HEK293 (cell line): ENCODE results near the gene HGS.

Source experiments
- AEBP2 ChIP-seq: fragments of 450-650 bp; formaldehyde crosslinking; IDR thresholded peaks from 2 replicates; pipeline ENCODE4 v1.5.1; 2016; ENCODE audit warnings: missing biosample characterization, missing genetic modification characterization, borderline replicate concordance
- EGR2 ChIP-seq: fragments of 450-650 bp; formaldehyde crosslinking; IDR thresholded peaks from 2 replicates; pipeline ENCODE4 v1.5.1; 2016; ENCODE audit warnings: low read depth, missing biosample characterization, missing genetic modification characterization
- GFI1B ChIP-seq: fragments of 450-650 bp; formaldehyde crosslinking; IDR thresholded peaks from 2 replicates; pipeline ENCODE4 v1.5.1; 2016; ENCODE audit warnings: missing biosample characterization, missing genetic modification characterization
- HOXA7 ChIP-seq: sonication (generic); formaldehyde crosslinking; IDR thresholded peaks from 2 replicates; pipeline ENCODE4 v1.8.1; 2022; ENCODE audit warnings: missing genetic modification reagents, borderline replicate concordance
- HOXC10 ChIP-seq: sonication (generic); formaldehyde crosslinking; IDR thresholded peaks from 2 replicates; pipeline ENCODE4 v1.8.1; 2023; ENCODE audit warnings: mild to moderate bottlenecking, missing genetic modification reagents
- KLF16 ChIP-seq: fragments of 450-650 bp; formaldehyde crosslinking; IDR thresholded peaks from 2 replicates; pipeline ENCODE4 v1.5.1; 2017; ENCODE audit warnings: missing biosample characterization, missing genetic modification characterization
- KLF7 ChIP-seq: fragments of 450-650 bp; formaldehyde crosslinking; IDR thresholded peaks from 2 replicates; pipeline ENCODE4 v1.5.1; 2016; ENCODE audit warnings: missing biosample characterization, missing genetic modification characterization, borderline replicate concordance
- OSR2 ChIP-seq: fragments of 450-650 bp; formaldehyde crosslinking; IDR thresholded peaks from 2 replicates; pipeline ENCODE4 v1.5.1; 2016; ENCODE audit warnings: missing biosample characterization, missing genetic modification characterization
- SP3 ChIP-seq: fragments of 450-650 bp; formaldehyde crosslinking; IDR thresholded peaks from 2 replicates; pipeline ENCODE4 v1.5.1; 2016; ENCODE audit warnings: missing biosample characterization, missing genetic modification characterization
- SP7 ChIP-seq: fragments of 450-650 bp; formaldehyde crosslinking; IDR thresholded peaks from 2 replicates; pipeline ENCODE4 v1.5.1; 2016; ENCODE audit warnings: missing biosample characterization, missing genetic modification characterization
- ZFHX2 ChIP-seq: fragments of 450-650 bp; formaldehyde crosslinking; conservative IDR thresholded peaks from 2 replicates; pipeline ENCODE4 v1.5.1; 2016; ENCODE audit warnings: missing biosample characterization, missing genetic modification characterization
- ZNF280D ChIP-seq: fragments of 450-650 bp; formaldehyde crosslinking; IDR thresholded peaks from 2 replicates; pipeline ENCODE4 v1.5.1; 2016; ENCODE audit warnings: missing biosample characterization, missing genetic modification characterization
- ZNF302 ChIP-seq: fragments of 450-650 bp; formaldehyde crosslinking; IDR thresholded peaks from 2 replicates; pipeline ENCODE4 v1.5.1; 2016; ENCODE audit warnings: missing biosample characterization, missing genetic modification characterization, low read depth
- ZNF423 ChIP-seq: fragments of 450-650 bp; formaldehyde crosslinking; IDR thresholded peaks from 2 replicates; pipeline ENCODE4 v1.5.1; 2016; ENCODE audit warnings: missing biosample characterization, missing genetic modification characterization
- ZNF521 ChIP-seq: fragments of 450-650 bp; formaldehyde crosslinking; IDR thresholded peaks from 2 replicates; pipeline ENCODE4 v1.5.1; 2017; ENCODE audit warnings: missing biosample characterization, mild to moderate bottlenecking, missing genetic modification characterization
- ZNF639 ChIP-seq: fragments of 450-650 bp; formaldehyde crosslinking; IDR thresholded peaks from 2 replicates; pipeline ENCODE4 v1.5.1; 2016; ENCODE audit warnings: missing biosample characterization, missing genetic modification characterization
- ZNF677 ChIP-seq: fragments of 450-650 bp; IDR thresholded peaks from 2 replicates; pipeline ENCODE4 v1.5.0; 2018; ENCODE audit warnings: missing biosample characterization, mild to moderate bottlenecking, missing genetic modification characterization, moderate library complexity
- ZNF837 ChIP-seq: fragments of 450-650 bp; formaldehyde crosslinking; IDR thresholded peaks from 2 replicates; pipeline ENCODE4 v1.5.1; 2016; ENCODE audit warnings: missing biosample characterization, missing genetic modification characterization
- ZNF843 ChIP-seq: fragments of 450-650 bp; formaldehyde crosslinking; IDR thresholded peaks from 2 replicates; pipeline ENCODE4 v1.5.1; 2016; ENCODE audit warnings: missing biosample characterization, missing genetic modification characterization
- ZSCAN23 ChIP-seq: fragments of 450-650 bp; formaldehyde crosslinking; IDR thresholded peaks from 2 replicates; pipeline ENCODE4 v1.5.1; 2016; ENCODE audit warnings: missing biosample characterization, missing genetic modification characterization
- TF ChIP-seq, protein P1 (sequence below): sonication (generic); formaldehyde crosslinking; IDR thresholded peaks from 2 replicates; pipeline ENCODE4 v1.8.1; 2022; ENCODE audit warnings: mild to moderate bottlenecking, moderate library complexity, missing genetic modification reagents
- TF ChIP-seq, protein P2 (sequence below): fragments of 450-650 bp; formaldehyde crosslinking; IDR thresholded peaks from 2 replicates; pipeline ENCODE4 v1.5.1; 2016; ENCODE audit warnings: missing biosample characterization, missing genetic modification characterization
- TF ChIP-seq, protein P3 (sequence below): fragments of 450-650 bp; formaldehyde crosslinking; IDR thresholded peaks from 2 replicates; pipeline ENCODE4 v1.5.1; 2017; ENCODE audit warnings: missing biosample characterization, mild to moderate bottlenecking, missing genetic modification characterization, moderate library complexity
- TF ChIP-seq, protein P4 (sequence below): fragments of 450-650 bp; formaldehyde crosslinking; IDR thresholded peaks from 2 replicates; pipeline ENCODE4 v1.5.1; 2016; ENCODE audit warnings: missing biosample characterization, missing genetic modification characterization

The HGS gene

DNA sequence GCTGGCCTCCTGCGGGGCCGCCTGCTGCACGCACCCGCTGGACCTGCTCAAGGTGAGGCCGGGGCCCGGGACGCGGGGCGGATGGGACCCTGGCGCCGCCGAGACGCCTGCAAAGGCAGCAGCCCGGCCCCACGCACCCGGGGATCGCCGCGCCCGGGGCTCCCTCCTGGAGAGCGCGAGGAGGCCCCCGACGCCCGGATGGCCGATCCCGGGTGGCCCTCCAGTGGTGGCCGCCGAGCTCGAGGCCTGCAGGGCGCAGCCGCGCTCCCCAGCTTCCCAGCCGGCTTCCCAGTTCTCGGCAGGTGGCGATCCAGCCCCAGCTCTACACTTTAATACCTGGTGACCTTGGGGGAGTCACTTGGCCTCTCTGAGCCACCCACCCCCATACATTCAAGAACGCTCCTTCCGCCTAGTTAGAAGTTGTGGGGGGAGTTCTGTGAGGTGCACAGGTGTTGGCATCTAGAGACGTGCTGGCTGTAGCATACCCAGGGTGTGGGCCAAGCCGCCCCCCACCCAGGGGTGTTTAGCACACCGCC lies 28.7 kb downstream of the HGS start (continued):
- TF ChIP-seq, protein P1, sequence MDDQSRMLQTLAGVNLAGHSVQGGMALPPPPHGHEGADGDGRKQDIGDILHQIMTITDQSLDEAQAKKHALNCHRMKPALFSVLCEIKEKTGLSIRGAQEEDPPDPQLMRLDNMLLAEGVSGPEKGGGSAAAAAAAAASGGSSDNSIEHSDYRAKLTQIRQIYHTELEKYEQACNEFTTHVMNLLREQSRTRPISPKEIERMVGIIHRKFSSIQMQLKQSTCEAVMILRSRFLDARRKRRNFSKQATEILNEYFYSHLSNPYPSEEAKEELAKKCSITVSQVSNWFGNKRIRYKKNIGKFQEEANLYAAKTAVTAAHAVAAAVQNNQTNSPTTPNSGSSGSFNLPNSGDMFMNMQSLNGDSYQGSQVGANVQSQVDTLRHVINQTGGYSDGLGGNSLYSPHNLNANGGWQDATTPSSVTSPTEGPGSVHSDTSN (CRISPR knock-in tag): no peak
- no peak; the same call in 1 of the 2 replicates for TF ChIP-seq ZFHX2 (tag by site-specific recombination)
- TF ChIP-seq, protein P2, sequence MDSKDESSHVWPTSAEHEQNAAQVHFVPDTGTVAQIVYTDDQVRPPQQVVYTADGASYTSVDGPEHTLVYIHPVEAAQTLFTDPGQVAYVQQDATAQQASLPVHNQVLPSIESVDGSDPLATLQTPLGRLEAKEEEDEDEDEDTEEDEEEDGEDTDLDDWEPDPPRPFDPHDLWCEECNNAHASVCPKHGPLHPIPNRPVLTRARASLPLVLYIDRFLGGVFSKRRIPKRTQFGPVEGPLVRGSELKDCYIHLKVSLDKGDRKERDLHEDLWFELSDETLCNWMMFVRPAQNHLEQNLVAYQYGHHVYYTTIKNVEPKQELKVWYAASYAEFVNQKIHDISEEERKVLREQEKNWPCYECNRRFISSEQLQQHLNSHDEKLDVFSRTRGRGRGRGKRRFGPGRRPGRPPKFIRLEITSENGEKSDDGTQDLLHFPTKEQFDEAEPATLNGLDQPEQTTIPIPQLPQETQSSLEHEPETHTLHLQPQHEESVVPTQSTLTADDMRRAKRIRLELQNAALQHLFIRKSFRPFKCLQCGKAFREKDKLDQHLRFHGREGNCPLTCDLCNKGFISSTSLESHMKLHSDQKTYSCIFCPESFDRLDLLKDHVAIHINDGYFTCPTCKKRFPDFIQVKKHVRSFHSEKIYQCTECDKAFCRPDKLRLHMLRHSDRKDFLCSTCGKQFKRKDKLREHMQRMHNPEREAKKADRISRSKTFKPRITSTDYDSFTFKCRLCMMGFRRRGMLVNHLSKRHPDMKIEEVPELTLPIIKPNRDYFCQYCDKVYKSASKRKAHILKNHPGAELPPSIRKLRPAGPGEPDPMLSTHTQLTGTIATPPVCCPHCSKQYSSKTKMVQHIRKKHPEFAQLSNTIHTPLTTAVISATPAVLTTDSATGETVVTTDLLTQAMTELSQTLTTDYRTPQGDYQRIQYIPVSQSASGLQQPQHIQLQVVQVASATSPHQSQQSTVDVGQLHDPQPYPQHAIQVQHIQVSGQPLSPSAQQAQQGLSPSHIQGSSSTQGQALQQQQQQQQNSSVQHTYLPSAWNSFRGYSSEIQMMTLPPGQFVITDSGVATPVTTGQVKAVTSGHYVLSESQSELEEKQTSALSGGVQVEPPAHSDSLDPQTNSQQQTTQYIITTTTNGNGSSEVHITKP (tag by site-specific recombination): no peak
- no peak for TF ChIP-seq SP7 (tag by site-specific recombination)
- no peak for TF ChIP-seq HOXA7
- TF ChIP-seq ZSCAN23 (tag by site-specific recombination): no peak
- TF ChIP-seq EGR2: peak; percentile 42; the same call in 1 of the 2 replicates
- TF ChIP-seq ZNF843: no peak
- TF ChIP-seq KLF7 (tag by site-specific recombination): 0 out of 2 replicates have a peak, but pooled peaks have one; percentile 18
- TF ChIP-seq KLF16: 0 out of 2 replicates have a peak, but pooled peaks have one; percentile 26
- no peak for TF ChIP-seq ZNF837 (tag by site-specific recombination)
- TF ChIP-seq, protein P3, sequence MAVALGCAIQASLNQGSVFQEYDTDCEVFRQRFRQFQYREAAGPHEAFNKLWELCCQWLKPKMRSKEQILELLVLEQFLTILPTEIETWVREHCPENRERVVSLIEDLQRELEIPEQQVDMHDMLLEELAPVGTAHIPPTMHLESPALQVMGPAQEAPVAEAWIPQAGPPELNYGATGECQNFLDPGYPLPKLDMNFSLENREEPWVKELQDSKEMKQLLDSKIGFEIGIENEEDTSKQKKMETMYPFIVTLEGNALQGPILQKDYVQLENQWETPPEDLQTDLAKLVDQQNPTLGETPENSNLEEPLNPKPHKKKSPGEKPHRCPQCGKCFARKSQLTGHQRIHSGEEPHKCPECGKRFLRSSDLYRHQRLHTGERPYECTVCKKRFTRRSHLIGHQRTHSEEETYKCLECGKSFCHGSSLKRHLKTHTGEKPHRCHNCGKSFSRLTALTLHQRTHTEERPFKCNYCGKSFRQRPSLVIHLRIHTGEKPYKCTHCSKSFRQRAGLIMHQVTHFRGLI (tag by site-specific recombination): no peak
- no peak for TF ChIP-seq OSR2
- TF ChIP-seq ZNF677: no peak
- TF ChIP-seq GFI1B (tag by site-specific recombination): no peak
- TF ChIP-seq HOXC10: no peak
- no peak for TF ChIP-seq ZNF639 (tag by site-specific recombination)
- no peak for TF ChIP-seq ZNF302 (tag by site-specific recombination)
- TF ChIP-seq SP3 (tag by site-specific recombination): no peak
- no peak for TF ChIP-seq ZNF521 (tag by site-specific recombination)
- TF ChIP-seq AEBP2: no peak
- no peak for TF ChIP-seq ZNF280D (tag by site-specific recombination)
- TF ChIP-seq, protein P4, sequence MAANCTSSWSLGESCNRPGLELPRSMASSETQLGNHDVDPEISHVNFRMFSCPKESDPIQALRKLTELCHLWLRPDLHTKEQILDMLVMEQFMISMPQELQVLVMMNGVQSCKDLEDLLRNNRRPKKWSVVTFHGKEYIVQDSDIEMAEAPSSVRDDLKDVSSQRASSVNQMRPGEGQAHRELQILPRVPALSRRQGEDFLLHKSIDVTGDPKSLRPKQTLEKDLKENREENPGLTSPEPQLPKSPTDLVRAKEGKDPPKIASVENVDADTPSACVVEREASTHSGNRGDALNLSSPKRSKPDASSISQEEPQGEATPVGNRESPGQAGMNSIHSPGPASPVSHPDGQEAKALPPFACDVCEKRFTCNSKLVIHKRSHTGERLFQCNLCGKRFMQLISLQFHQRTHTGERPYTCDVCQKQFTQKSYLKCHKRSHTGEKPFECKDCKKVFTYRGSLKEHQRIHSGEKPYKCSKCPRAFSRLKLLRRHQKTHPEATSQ (tag by site-specific recombination): no peak
- 0 out of 2 replicates have a peak, but pooled peaks have one; percentile 15 for TF ChIP-seq ZNF423 (tag by site-specific recombination)
